ENCODE data around the gene CNNM1. TPM values are rescaled to one million over a fixed set of nuclear protein-coding genes. Genes with fewer than 3 reads are reported as not detected.

Gene CNNM1
- total RNA-seq, 1 experiment from 2014 or later = not detected

DNA sequence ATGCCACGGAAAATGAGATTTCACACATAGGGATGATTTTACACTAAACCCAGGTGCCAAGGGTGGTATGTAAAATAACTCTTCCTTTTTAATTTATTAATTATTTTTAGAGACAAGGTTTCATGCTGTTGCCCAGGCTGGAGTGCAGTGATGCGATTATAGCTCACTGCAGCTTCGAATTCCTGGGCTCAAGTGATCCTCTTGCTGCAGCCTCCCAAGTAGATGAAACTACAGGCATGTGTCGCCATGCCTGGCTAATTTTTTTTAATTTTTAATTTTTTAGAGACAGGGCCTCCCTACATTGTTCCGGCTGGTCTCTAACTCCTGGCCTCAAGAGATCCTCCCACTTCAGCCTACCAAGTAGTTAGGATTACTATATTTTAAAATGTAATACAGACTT lies 2.3 kb upstream of the CNNM1 start:
- ChIA-PET CTCF (no interaction called here), POLR2A (interaction anchor here (0.6 kb wide), 1 partner anchor 85 kb away, joined by 3 read pairs; no protein-coding TSS in a partner anchor)
- Mint-ChIP-seq H3K27me3 (ENCODE audit: insufficient read depth, unreplicated experiment) (peaks cover 14% of the 10 kb centered on the region), H3K36me3 (ENCODE audit: insufficient read depth, unreplicated experiment) (no peaks in the 10 kb centered on the region), H3K9me3 (ENCODE audit: unreplicated experiment) (no peaks in the 10 kb centered on the region), H3K4me1 (ENCODE audit: insufficient read depth, unreplicated experiment) (no peaks in the 10 kb centered on the region), H3K4me3 (ENCODE audit: unreplicated experiment) (no peak overlapping the region), H3K27ac (ENCODE audit: low read depth, unreplicated experiment) (no peak overlapping the region)
- BruUV-seq (replicated peaks) = no TSS peak
- intact Hi-C loops (cut with micrococcal nuclease) = no loop called here
- TF ChIP-seq, protein P1, sequence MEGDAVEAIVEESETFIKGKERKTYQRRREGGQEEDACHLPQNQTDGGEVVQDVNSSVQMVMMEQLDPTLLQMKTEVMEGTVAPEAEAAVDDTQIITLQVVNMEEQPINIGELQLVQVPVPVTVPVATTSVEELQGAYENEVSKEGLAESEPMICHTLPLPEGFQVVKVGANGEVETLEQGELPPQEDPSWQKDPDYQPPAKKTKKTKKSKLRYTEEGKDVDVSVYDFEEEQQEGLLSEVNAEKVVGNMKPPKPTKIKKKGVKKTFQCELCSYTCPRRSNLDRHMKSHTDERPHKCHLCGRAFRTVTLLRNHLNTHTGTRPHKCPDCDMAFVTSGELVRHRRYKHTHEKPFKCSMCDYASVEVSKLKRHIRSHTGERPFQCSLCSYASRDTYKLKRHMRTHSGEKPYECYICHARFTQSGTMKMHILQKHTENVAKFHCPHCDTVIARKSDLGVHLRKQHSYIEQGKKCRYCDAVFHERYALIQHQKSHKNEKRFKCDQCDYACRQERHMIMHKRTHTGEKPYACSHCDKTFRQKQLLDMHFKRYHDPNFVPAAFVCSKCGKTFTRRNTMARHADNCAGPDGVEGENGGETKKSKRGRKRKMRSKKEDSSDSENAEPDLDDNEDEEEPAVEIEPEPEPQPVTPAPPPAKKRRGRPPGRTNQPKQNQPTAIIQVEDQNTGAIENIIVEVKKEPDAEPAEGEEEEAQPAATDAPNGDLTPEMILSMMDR (IDR thresholded peaks at IDR 0.05; ENCODE audit: unreplicated experiment) = no peak
- DNase-seq (ENCODE audit: unreplicated experiment) = no peak

DNA sequence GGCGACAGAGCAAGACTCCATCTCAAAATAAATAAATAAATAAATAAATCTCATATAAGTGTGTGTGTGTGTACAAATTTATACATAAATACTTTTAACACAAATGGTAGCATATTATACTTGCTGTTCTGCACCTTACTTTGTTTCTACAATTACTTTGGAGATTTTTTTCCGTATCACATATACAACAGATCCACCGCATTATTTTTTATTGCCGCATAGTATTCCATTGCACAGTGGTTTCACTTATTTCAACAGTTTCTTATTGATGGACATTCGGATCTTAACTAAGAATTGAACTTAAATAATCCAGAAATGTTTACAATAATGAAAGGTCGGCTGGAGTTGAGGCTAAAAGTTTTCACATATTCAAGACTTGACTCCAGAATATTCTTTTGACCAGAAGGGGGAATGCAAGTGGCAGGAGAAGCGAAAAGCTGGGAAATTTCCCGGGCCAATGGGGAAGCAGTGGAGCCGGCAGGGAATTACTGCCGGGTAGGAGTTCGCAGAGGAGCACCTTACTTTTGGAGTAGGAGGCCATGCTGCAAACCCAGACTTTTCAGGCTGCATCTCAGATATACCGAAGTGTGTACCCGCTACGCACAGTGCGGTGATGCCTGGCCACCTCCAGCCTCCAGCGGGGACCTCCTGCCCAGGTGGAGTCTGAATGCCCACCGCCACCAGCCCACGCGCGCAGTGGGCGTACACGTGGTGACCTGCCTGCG lies 415 bp upstream of the CNNM1 start:
- POLR2A ChIA-PET = no interaction called here
- no TSS peak for BruUV-seq (replicated peaks)
- DNase-seq (ENCODE audit: unreplicated experiment) = no peak
- TF ChIP-seq, protein P1 (IDR thresholded peaks at IDR 0.05; ENCODE audit: unreplicated experiment) = no peak
- intact Hi-C loops (cut with micrococcal nuclease) = no loop called here
- Mint-ChIP-seq H3K9me3 (ENCODE audit: unreplicated experiment) (no peaks in the 10 kb centered on the region), H3K36me3 (ENCODE audit: insufficient read depth, unreplicated experiment) (no peaks in the 10 kb centered on the region), H3K27ac (ENCODE audit: low read depth, unreplicated experiment) (no peak overlapping the region), H3K27me3 (ENCODE audit: insufficient read depth, unreplicated experiment) (peaks cover 28% of the 10 kb centered on the region), H3K4me1 (ENCODE audit: insufficient read depth, unreplicated experiment) (no peaks in the 10 kb centered on the region), H3K4me3 (ENCODE audit: unreplicated experiment) (no peak overlapping the region)
- CTCF ChIA-PET = no interaction called here

DNA sequence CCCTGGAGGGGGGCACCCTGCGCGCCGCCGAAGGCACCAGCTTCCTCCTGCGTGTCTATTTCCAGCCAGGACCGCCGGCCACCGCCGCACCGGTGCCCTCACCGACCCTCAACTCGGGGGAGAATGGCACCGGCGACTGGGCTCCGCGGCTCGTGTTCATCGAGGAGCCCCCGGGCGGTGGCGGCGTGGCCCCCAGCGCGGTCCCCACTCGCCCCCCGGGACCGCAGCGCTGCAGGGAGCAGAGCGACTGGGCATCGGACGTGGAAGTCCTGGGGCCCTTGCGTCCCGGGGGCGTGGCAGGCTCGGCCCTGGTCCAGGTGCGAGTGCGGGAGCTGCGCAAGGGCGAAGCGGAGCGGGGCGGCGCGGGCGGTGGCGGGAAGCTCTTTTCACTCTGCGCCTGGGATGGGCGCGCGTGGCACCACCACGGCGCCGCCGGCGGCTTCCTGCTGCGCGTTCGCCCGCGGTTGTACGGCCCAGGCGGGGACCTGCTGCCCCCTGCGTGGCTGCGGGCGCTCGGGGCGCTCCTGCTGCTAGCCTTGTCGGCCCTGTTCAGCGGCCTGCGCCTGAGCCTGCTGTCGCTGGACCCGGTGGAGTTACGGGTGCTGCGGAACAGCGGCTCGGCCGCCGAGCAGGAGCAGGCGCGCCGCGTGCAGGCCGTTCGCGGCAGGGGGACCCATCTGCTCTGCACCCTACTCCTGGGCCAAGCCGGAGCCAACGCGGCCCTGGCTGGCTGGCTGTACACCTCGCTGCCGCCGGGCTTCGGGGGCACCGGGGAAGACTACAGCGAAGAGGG lies 594 bp downstream of the CNNM1 start:
- CTCF ChIA-PET = no interaction called here
- H3K4me1 Mint-ChIP-seq (ENCODE audit: insufficient read depth, unreplicated experiment) = no peaks in the 10 kb centered on the region
- no peak for DNase-seq (ENCODE audit: unreplicated experiment)
- no peaks in the 10 kb centered on the region for H3K36me3 Mint-ChIP-seq (ENCODE audit: insufficient read depth, unreplicated experiment)
- TF ChIP-seq, protein P1 (IDR thresholded peaks at IDR 0.05; ENCODE audit: unreplicated experiment) = no peak
- intact Hi-C loops (cut with micrococcal nuclease) = no loop called here
- no peak overlapping the region for H3K27ac Mint-ChIP-seq (ENCODE audit: low read depth, unreplicated experiment)
- BruUV-seq (replicated peaks) = no TSS peak
- no peaks in the 10 kb centered on the region for H3K9me3 Mint-ChIP-seq (ENCODE audit: unreplicated experiment)
- H3K27me3 Mint-ChIP-seq (ENCODE audit: insufficient read depth, unreplicated experiment) = peaks cover 28% of the 10 kb centered on the region
- H3K4me3 Mint-ChIP-seq (ENCODE audit: unreplicated experiment) = no peak overlapping the region
- POLR2A ChIA-PET = interaction anchor here (0.6 kb wide), 1 partner anchor 9 kb away, joined by 3 read pairs; no protein-coding TSS in a partner anchor

DNA sequence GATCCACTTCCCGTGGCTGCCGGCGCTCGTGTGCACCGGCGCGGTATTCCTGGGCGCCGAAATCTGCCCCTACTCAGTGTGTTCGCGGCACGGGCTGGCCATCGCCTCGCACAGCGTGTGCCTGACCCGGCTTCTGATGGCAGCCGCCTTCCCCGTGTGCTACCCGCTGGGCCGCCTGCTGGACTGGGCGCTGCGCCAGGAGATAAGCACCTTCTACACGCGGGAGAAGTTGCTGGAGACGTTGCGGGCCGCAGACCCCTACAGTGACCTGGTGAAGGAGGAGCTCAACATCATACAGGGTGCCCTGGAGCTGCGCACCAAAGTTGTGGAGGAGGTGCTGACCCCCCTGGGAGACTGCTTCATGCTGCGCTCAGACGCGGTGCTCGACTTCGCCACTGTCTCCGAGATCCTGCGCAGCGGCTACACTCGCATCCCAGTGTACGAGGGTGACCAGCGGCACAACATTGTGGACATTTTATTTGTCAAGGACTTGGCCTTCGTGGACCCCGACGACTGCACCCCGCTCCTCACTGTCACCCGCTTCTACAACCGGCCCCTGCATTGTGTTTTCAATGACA lies 1.3 kb downstream of the CNNM1 start:
- Mint-ChIP-seq H3K27ac (ENCODE audit: low read depth, unreplicated experiment) (no peak overlapping the region), H3K4me3 (ENCODE audit: unreplicated experiment) (no peak overlapping the region), H3K4me1 (ENCODE audit: insufficient read depth, unreplicated experiment) (no peaks in the 10 kb centered on the region), H3K36me3 (ENCODE audit: insufficient read depth, unreplicated experiment) (no peaks in the 10 kb centered on the region), H3K27me3 (ENCODE audit: insufficient read depth, unreplicated experiment) (peaks cover 28% of the 10 kb centered on the region), H3K9me3 (ENCODE audit: unreplicated experiment) (no peaks in the 10 kb centered on the region)
- no peak for DNase-seq (ENCODE audit: unreplicated experiment)
- intact Hi-C loops (cut with micrococcal nuclease) = no loop called here
- ChIA-PET POLR2A (no interaction called here), CTCF (interaction anchor here (1.1 kb wide), 1 partner anchor 36 kb away, joined by 3 read pairs; no protein-coding TSS in a partner anchor)
- BruUV-seq (replicated peaks) = no TSS peak
- TF ChIP-seq, protein P1 (IDR thresholded peaks at IDR 0.05; ENCODE audit: unreplicated experiment) = no peak
